ENCODE measurements around the gene TMEM167A.

GRCh38 chr5:83071286-83072051 is 5.7 kb downstream of the TMEM167A start:
- TF ChIP-seq GABPA (IDR thresholded peaks at IDR 0.05; ENCODE audit: low read depth) = no peak
- TF ChIP-seq SPI1 (IDR thresholded peaks at IDR 0.05; ENCODE audit: borderline replicate concordance, low read depth) = no peak
- TF ChIP-seq CTCF (IDR thresholded peaks at IDR 0.05; ENCODE audit: insufficient read depth, low read length) = no peak
